ENCODE data around the gene PAPSS1.

PAPSS1 gene

DNA sequence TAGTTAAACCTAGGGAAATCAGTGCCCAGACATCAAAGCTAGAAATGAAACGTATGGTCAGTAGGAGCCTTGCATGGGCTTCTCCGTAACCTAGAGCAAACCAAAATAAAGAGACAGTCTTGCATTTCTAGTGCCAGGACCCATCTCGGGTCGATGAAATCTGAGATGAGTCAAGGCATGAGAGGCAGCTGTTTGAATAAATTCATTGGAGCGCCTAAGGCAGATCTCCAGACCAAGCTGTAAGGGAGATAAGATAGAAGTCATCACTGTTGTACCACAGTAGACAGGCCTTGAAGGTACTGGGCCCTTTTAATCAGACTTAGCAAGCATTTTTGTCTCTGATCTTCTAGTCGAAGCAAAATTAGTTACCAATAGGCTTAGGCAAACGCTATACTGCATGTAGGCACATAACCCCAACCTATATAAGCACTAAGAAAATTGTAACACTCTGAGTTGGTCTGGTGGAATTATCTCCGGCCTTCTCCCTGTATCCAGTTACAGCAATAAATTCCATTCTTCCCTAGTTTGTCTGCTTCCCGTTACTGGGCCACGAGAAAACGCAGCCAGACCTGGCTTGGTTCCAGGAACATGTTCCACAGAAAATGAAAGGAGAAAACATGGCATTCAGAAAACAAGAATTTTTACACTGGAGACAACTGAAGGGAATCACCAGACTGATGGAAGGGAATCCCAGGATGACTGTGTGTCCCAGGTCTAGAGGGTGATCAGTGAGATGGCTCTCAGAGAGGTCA is 21.1 kb upstream of the PAPSS1 start:
- H3K9me3 ChIP-seq (ENCODE audit: insufficient read depth, low read length, severe bottlenecking), result no peaks in the 10 kb centered on the region
- H3K79me2 ChIP-seq (ENCODE audit: insufficient read depth, low read length), result no peaks in the 10 kb centered on the region
- DNase-seq (no peak), ATAC-seq (ENCODE audit: insufficient read depth, low read depth) (no peak)
- no peak overlapping the region for H3K4me3 ChIP-seq (ENCODE audit: low read depth in 1 of 2, low read length in 2 of 2)
- no peak overlapping the region for H3K27ac ChIP-seq (ENCODE audit: low read length)
- TF ChIP-seq, protein P1, sequence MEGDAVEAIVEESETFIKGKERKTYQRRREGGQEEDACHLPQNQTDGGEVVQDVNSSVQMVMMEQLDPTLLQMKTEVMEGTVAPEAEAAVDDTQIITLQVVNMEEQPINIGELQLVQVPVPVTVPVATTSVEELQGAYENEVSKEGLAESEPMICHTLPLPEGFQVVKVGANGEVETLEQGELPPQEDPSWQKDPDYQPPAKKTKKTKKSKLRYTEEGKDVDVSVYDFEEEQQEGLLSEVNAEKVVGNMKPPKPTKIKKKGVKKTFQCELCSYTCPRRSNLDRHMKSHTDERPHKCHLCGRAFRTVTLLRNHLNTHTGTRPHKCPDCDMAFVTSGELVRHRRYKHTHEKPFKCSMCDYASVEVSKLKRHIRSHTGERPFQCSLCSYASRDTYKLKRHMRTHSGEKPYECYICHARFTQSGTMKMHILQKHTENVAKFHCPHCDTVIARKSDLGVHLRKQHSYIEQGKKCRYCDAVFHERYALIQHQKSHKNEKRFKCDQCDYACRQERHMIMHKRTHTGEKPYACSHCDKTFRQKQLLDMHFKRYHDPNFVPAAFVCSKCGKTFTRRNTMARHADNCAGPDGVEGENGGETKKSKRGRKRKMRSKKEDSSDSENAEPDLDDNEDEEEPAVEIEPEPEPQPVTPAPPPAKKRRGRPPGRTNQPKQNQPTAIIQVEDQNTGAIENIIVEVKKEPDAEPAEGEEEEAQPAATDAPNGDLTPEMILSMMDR (IDR thresholded peaks at IDR 0.05; ENCODE audit: borderline replicate concordance, extremely low read depth, low read length, poor library complexity, severe bottlenecking), result no peak
- TF ChIP-seq EZH2 (IDR thresholded peaks at IDR 0.05; ENCODE audit: borderline replicate concordance, low read depth, low read length, severe bottlenecking), result no peak
- no peaks in the 10 kb centered on the region for H3K27me3 ChIP-seq (ENCODE audit: insufficient read depth, low read length, poor library complexity)
- no peaks in the 10 kb centered on the region for H3K4me1 ChIP-seq (ENCODE audit: insufficient read depth, low read length)
- no peaks in the 10 kb centered on the region for H3K36me3 ChIP-seq (ENCODE audit: insufficient read depth, low read length)
- H2AFZ ChIP-seq (ENCODE audit: low read depth, low read length), result no peak overlapping the region
- H3K4me2 ChIP-seq (ENCODE audit: insufficient read depth, low read length), result no peak overlapping the region
- H4K20me1 ChIP-seq (ENCODE audit: insufficient read depth, low read length), result no peaks in the 10 kb centered on the region
- H3K9ac ChIP-seq (ENCODE audit: low read depth, low read length), result no peak overlapping the region

DNA sequence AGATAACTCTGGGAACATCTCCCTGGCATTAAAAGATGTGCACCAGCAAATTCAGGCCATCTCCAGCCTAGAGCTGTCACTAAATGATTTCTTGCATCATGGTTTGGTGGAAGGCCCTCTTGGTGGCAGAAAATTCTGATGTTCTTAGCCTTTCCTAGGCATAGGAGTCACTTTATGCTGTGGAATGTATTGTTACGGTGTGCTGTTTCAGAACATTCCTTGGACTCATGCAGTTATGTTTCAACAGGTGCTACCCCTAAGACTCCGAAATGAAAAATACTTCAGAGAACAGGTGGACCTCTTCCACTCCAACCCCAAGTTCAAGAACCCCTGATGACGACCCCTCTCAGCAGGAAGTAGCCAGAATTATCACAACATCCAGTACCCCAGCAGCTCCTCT is 20.3 kb upstream of the PAPSS1 start:
- H3K79me2 ChIP-seq (ENCODE audit: insufficient read depth, low read length), result no peaks in the 10 kb centered on the region
- no peaks in the 10 kb centered on the region for H3K4me1 ChIP-seq (ENCODE audit: insufficient read depth, low read length)
- TF ChIP-seq, protein P1 (IDR thresholded peaks at IDR 0.05; ENCODE audit: borderline replicate concordance, extremely low read depth, low read length, poor library complexity, severe bottlenecking), result no peak
- no peak for TF ChIP-seq EZH2 (IDR thresholded peaks at IDR 0.05; ENCODE audit: borderline replicate concordance, low read depth, low read length, severe bottlenecking)
- H3K4me2 ChIP-seq (ENCODE audit: insufficient read depth, low read length), result no peak overlapping the region
- no peaks in the 10 kb centered on the region for H3K9me3 ChIP-seq (ENCODE audit: insufficient read depth, low read length, severe bottlenecking)
- no peaks in the 10 kb centered on the region for H4K20me1 ChIP-seq (ENCODE audit: insufficient read depth, low read length)
- DNase-seq, result no peak
- H3K4me3 ChIP-seq (ENCODE audit: low read depth in 1 of 2, low read length in 2 of 2), result no peak overlapping the region
- H3K9ac ChIP-seq (ENCODE audit: low read depth, low read length), result no peak overlapping the region
- H3K27me3 ChIP-seq (ENCODE audit: insufficient read depth, low read length, poor library complexity), result peaks cover 6% of the 10 kb centered on the region
- H3K27ac ChIP-seq (ENCODE audit: low read length), result no peak overlapping the region
- no peaks in the 10 kb centered on the region for H3K36me3 ChIP-seq (ENCODE audit: insufficient read depth, low read length)
- H2AFZ ChIP-seq (ENCODE audit: low read depth, low read length), result no peak overlapping the region
- ATAC-seq (ENCODE audit: insufficient read depth, low read depth), result no peak

DNA sequence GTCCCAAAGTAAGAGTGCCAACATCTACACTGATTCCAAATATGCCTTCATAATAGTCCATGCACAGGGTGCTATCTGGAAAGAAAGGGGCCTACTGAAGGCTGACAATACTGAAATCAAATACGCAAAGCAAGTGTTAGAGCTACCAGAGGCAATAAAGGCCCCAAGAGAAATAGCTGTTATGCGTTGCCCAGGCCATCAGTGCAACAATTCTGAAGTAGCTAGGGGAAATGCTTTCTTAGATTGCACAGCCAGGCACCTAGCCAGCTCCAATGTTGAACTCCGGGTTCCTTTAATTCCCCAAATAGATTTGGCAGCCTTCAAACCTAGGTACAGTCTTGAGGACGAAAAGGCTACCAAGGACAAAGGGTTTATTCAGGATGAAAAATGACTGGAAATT is 17.4 kb upstream of the PAPSS1 start:
- no peak overlapping the region for H2AFZ ChIP-seq (ENCODE audit: low read depth, low read length)
- H3K9ac ChIP-seq (ENCODE audit: low read depth, low read length), result no peak overlapping the region
- no peaks in the 10 kb centered on the region for H3K79me2 ChIP-seq (ENCODE audit: insufficient read depth, low read length)
- H3K4me1 ChIP-seq (ENCODE audit: insufficient read depth, low read length), result no peaks in the 10 kb centered on the region
- TF ChIP-seq, protein P1 (IDR thresholded peaks at IDR 0.05; ENCODE audit: borderline replicate concordance, extremely low read depth, low read length, poor library complexity, severe bottlenecking), result no peak
- TF ChIP-seq EZH2 (IDR thresholded peaks at IDR 0.05; ENCODE audit: borderline replicate concordance, low read depth, low read length, severe bottlenecking), result no peak
- H4K20me1 ChIP-seq (ENCODE audit: insufficient read depth, low read length), result no peaks in the 10 kb centered on the region
- no peak overlapping the region for H3K4me2 ChIP-seq (ENCODE audit: insufficient read depth, low read length)
- H3K4me3 ChIP-seq (ENCODE audit: low read depth in 1 of 2, low read length in 2 of 2), result no peak overlapping the region
- peaks cover 6% of the 10 kb centered on the region for H3K27me3 ChIP-seq (ENCODE audit: insufficient read depth, low read length, poor library complexity)
- ATAC-seq (ENCODE audit: insufficient read depth, low read depth), result no peak
- H3K27ac ChIP-seq (ENCODE audit: low read length), result no peak overlapping the region
- no peaks in the 10 kb centered on the region for H3K36me3 ChIP-seq (ENCODE audit: insufficient read depth, low read length)
- H3K9me3 ChIP-seq (ENCODE audit: insufficient read depth, low read length, severe bottlenecking), result no peaks in the 10 kb centered on the region
- DNase-seq, result no peak

Data from DND-41 (cell line).